CD4-positive, alpha-beta T cell treated with Interleukin-6 for 4 hours (primary cell): Measurements from ENCODE around the gene OSBPL7.

Source experiments
- DNase-seq: peaks from one replicate; pipeline ENCODE4 v3.0.0-alpha.2; 2020; ENCODE audit warnings: mixed read lengths

The OSBPL7 gene

GRCh38 chr17:47822785-47823184 lies 1.2 kb upstream of the OSBPL7 start:
- no peak for DNase-seq

GRCh38 chr17:47821031-47821423 lies 567 bp downstream of the OSBPL7 start:
- no peak for DNase-seq

- no peak for DNase-seq
These were observed 1.4 kb downstream of the OSBPL7 start for GRCh38 chr17:47820033-47820789.

DNA sequence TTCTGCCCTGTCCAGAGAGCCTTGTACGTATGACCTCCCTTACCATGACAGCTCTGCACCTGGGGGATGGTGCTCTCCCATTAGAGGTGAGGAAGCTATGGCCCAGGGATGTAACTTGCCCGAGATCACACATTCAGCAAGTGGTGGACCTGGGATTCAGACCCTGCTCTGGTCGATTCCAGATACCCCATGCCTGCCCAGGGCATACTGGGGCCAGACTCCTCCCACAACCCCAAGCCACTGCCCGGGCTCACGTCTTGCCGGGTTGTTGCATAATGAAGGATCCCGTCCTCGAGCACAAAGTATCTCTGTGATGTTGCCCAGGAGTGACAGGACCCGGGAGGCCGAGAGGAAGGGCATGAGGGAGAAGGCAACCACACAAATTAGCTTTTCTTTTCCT lies 2.1 kb downstream of the OSBPL7 start:
- DNase-seq, result no peak

GRCh38 chr17:47818002-47818695 lies 3.4 kb downstream of the OSBPL7 start:
- no peak for DNase-seq

DNA sequence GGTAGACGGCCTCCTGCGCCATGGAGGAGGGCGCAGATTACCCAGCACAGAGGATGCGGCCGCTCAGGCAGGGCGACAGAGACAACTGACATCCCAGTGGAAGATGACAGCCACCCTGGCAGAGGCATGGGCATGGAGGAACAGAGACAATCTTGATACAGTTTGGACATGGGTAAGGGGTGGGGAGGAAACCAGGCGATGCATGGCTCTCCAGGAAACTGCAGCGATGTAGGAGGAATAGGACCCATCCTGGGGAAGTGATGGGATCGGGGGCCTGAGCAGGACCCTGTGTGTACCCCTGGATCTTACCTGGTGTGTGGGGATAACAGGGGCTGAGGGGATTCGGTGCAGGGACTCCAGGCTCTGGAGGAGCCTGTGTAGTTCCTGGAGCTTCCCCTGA lies 4.6 kb downstream of the OSBPL7 start:
- no peak for DNase-seq

- no peak for DNase-seq
These were observed 5.4 kb downstream of the OSBPL7 start for GRCh38 chr17:47816111-47816735.

DNA sequence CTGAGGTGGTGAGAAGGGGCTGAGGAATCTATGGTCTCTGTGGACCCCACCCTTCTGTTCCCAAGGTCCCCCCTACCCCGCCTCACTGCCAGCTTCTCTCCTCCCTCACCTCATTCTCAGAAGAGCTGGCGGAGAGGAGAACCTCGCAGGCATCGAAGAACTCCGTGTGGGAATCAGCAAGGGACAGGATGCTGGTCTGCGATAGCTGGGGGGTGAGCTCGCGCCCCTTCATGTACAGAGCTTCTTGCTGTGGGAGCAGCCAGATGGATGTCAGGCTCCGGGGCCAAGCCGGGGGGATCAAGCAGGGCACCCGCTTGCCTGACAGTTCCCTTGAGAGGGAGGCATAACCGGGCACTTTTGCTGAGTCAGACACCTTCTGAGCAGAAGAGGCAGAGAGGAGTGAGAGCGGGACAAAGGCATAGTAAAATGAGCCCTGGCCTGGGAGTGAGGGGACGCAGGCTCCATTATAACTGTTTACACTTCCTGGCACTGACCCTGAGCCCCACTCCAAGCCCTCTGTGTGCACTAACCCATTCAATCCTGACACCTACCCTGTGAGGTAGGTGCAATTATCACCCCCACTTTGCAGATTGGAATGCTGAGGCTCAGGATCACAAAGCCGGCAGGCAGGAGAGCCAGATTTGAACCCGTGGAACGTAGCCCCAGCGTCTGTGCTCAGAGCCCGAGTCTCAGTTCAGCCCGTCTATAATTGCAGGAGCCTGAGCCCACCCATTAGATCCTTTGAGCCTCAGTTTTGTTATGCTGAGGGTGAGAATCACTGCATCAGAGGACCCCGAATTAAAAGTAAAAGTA lies 6.3 kb downstream of the OSBPL7 start:
- no peak for DNase-seq

DNA sequence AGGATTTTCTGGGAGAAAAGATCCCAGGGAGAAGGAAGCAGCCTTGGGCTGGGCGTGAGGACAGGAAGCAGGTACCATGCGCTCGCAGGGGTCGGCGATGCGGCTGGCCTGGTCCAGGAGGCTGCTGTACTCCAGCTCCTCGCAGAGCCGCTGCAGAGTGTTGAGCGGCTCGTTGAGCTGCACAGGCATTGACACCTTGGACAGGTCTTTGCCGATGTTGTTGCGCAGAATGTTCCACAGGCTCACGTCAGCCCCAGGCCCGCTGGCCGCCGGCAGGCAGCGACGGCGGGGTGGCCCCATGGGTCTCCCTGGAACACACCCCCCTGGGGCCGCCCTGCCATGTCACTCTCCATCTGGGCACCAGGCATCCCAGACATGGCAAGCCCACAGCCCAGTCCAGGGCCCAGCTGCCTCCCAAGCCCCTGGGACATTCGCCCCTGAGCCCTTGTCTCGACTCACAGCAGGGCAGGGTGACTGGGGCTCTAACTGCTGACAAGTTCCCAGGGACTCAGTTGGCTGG lies 8.0 kb downstream of the OSBPL7 start:
- no peak for DNase-seq

DNA sequence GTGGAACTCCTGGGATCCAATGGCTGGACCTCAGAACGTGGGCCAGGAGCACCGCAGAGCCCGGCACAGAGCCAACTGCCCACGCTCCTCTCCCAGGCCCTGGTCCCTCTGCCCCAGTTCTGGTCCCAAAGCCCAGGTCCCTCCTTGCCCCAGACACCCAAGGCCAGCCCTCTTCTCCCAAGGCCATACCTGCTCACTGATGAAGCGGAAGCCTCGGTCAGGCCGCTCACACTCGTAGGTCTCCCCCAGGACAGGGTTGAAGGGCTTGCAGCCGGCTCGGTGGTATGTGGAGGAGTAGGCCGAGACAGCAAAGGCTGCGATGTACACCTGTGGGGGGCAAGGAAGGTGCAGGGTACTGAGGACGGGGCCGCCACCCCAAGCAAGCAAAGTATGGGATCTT lies 8.5 kb downstream of the OSBPL7 start:
- no peak for DNase-seq

- no peak for DNase-seq
These were observed 9.3 kb downstream of the OSBPL7 start for GRCh38 chr17:47812146-47812920.

DNA sequence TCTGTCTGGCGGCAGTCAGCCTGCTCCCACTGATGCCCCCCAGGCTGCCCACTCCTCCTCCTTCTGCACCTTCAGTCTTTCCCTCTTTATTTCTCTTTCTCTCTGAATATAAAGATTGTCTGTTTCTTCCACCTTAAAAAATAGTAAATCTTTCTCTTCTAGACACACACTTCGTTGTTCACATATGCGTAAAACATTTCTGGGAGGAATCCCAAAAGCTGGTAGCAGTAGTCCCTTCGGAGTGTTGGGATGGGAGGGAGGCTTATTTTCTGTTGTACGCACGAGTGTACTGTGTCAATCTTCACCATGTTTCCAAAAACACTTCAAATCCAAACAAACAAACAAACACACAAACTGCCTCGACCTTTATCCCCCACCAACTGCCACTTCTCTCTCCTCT lies 9.9 kb downstream of the OSBPL7 start:
- no peak for DNase-seq

DNA sequence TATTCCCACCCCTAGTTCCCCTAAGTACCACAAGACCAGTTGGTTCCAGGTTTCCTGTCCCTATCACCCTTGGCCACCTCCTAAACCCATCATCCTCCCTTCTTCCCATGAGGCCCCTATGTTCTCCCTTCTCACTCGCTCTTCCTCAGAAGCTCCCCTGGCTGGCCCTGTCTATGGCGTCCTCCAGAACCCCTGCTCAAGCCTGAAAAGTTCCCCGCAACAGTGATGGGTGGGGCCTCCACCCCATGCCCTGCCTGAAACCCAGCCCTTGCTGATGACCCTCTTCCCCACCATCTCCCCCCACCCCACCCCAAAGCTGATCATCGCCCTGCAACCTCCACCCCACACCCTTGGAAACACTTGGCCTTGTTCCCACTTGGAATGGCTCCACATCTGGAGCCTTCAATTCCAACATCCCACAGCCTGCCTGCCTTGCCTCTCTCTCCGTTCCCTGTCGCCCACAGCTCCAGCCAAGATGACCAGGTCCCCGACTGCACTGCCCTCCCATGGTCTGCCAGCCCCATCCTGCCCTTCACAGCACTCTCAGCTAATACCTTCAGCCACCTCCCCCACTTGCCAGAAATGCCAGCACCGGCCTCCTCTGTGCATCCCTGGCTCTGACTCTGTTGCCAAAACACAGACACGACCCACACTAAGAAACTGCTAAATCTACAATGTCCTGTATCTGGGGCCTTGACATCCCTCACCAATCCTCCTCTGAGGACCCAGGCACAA lies 10.5 kb downstream of the OSBPL7 start:
- no peak for DNase-seq

GRCh38 chr17:47810200-47810821 lies 11.3 kb downstream of the OSBPL7 start:
- peak; percentile 28 for DNase-seq

DNA sequence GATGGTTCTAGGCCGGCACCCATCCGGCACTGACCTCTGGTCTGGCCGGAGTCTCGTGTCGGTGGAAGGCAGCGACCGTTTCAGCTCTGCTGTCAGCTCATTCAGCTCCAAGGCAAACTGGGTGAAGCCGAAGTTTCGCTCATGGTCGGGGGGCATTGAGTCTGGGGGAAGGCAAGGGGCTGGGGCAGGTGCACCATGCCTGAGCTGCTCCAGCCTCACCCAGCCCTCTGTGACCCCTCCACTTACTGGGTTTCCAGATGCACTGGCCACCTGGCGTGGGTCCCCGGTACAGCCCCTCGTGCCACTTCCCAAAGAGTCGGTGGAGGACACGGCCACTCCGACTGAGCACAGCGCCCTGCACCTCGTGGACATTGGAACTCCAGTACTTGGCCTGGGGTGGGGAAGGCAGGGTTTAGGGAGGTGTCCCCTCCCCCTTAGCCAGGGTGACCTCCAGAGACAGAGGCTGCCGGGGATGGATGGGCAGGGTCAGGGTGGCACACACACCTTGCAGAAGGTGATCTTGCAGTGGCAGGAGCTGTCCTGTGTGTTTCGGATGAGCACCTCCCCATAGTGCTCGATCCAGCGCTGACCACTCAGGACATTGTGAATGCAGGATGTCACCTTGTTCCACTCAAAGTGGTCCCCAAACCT lies 12.6 kb downstream of the OSBPL7 start:
- DNase-seq, result no peak

- DNase-seq, result no peak
These were observed 13.4 kb downstream of the OSBPL7 start for GRCh38 chr17:47808036-47808829.

- DNase-seq, result no peak
These were observed 14.2 kb downstream of the OSBPL7 start for GRCh38 chr17:47807421-47807820.

GRCh38 chr17:47806913-47807255 lies 14.7 kb downstream of the OSBPL7 start:
- no peak for DNase-seq

DNA sequence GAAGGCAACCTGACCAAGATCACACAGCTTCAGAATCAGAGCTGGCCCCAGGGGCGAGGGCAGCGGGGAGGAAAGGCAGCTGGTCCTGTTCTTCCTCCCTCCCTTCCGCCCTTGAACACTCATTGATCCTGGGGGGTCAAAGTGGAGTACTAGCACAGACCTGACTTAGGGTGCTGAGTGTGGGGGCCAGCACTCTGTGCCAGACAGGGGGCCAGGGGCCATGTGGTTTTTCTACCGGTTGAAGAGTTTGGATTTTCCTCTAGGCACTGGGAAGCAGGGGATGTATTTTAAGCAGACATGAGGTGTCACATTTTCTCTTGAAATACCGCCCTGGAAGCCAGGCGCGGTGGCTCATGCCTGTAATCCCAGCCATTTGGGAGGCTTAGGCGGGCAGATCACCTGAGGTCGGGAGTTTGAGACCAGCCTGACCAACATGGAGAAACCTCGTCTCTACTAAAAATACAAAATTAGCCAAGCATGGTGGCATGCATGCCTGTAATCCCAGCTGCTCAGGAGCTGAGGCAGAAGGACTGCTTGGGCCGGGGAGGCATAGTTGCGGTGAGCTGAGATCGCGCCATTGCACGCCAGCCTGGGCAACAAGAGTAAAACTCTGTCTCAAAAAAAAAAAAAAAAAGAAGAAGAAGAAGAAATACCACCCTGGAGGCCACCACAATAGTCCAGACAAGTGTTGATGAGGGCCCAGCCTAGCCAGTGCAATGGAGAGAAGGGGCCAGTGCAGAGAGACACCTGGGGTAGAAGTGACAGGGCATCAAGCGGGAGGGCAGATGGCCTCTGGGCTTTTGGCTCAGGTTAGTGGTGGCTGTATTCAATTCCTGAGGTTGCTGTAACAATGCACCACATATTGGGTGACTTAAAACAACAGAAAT lies 15.3 kb downstream of the OSBPL7 start:
- DNase-seq, result no peak
